ENCODE data around the gene SNN. TPM values are rescaled to one million over a fixed set of nuclear protein-coding genes. Genes with fewer than 3 reads are reported as not detected.

The SNN gene
- polyA plus RNA-seq (2013), result 29.9 and 30.4 TPM in 2 replicates

DNA sequence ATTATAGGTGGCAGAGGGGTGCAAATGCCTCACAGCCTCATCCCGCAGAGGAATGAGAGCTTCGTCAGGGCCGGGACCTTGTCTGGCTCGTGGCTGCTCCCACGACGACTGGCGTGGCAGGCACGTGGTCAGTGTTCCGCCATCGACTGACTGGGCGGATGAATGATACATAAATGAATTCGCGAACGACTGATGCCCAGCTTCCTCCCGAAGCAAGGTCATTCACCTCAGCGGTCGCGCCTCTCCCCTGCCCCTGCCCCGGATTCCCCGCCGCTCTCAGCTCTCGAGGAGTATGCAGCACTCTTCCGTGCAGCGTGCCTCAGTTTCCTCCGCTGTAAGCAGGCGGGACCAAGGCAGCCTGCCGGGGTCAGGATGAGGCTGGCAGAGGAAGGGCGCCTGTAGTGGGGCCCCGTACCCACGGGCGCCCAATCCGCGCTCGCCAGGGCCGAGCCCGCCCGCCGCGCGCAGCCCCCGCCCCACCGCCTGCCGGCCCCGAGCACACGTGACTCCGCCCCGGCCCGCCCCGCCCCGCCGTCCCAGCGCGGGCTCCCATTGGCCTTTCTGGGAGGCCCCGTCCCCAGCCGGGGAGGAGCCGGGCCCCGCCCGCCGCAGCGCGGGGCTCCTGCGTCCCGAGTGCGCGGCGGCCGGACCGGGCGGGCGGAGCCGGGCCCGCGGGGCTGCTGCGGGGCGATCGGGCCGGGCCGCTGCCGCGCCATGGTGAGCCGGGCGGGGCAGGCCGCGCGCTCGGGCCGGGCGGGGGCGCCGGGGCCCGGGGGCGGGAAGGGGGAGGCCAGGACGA lies at the start of gene SNN:
TSS of gene SNN (plus strand) at position 632 of the 799 bp plus-strand sequence. CDS start 7,605 bp downstream, outside the sequence.
- peak within 1 kb of the TSS; percentile 90 for H3K4me3 ChIP-seq (ENCODE audit: low read depth, low read length)
- peaks cover 8% of the 10 kb centered on the region for H3K79me1 ChIP-seq (ENCODE audit: low read length)
- peak within 1 kb of the TSS; percentile 84 for H4K91ac ChIP-seq (ENCODE audit: low read depth, low read length)
- H3K4me2 ChIP-seq (ENCODE audit: low read length), result peak within 1 kb of the TSS; percentile 91
- H2BK120ac ChIP-seq (ENCODE audit: insufficient read depth, low read length, poor library complexity), result peak within 1 kb of the TSS; percentile 68
- H3K79me2 ChIP-seq (ENCODE audit: control insufficient read depth, insufficient read depth, low read length, poor library complexity), result peaks cover 13% of the 10 kb centered on the region
- peak within 1 kb of the TSS; percentile 5 for H2BK5ac ChIP-seq (ENCODE audit: low read depth, low read length, poor library complexity)
- H3K14ac ChIP-seq (ENCODE audit: low read length), result peak within 1 kb of the TSS; percentile 83
- H3K9ac ChIP-seq (ENCODE audit: low read length), result peak within 1 kb of the TSS; percentile 93
- no peak within 1 kb of the TSS for H3K27ac ChIP-seq (ENCODE audit: low read depth, low read length)
- peak within 1 kb of the TSS; percentile 44 for H2AK5ac ChIP-seq (ENCODE audit: low read length)
- WGBS (ENCODE audit: extremely low coverage, insufficient coverage, insufficient read length), result no CpG with 5 or more reads among the region's 93 CpGs
- H4K8ac ChIP-seq (ENCODE audit: low read depth, low read length), result peak within 1 kb of the TSS; percentile 66
- no peak within 1 kb of the TSS for H3K23ac ChIP-seq (ENCODE audit: low read length)
- peak within 1 kb of the TSS; percentile 85 for H3K18ac ChIP-seq (ENCODE audit: low read length)
- peak within 1 kb of the TSS; percentile 54 for H4K12ac ChIP-seq (ENCODE audit: low read depth, low read length)
- H3K4me1 ChIP-seq (ENCODE audit: control insufficient read depth in 1 of 2, insufficient read depth in 2 of 2, low read length in 2 of 2), result peaks cover 12 to 21% of the 10 kb centered on the region in 2 experiments
- peak within 1 kb of the TSS; percentile 87 for H3K4ac ChIP-seq (ENCODE audit: low read depth, low read length)
- DNase-seq, result peak; percentile 88 to 91
- H2AFZ ChIP-seq (ENCODE audit: insufficient read depth, low read length, poor library complexity), result peak within 1 kb of the TSS; percentile 84
- H2BK12ac ChIP-seq (ENCODE audit: low read length), result peak within 1 kb of the TSS; percentile 8
- H3K27me3 ChIP-seq (ENCODE audit: insufficient read depth, low read length), result no peaks in the 10 kb centered on the region
- H3K36me3 ChIP-seq (ENCODE audit: control insufficient read depth in 1 of 2, insufficient read depth in 2 of 2, low read length in 2 of 2), result peaks cover 2% of the 10 kb centered on the region in 2 experiments
- peaks cover 4% of the 10 kb centered on the region for H3K9me3 ChIP-seq (ENCODE audit: insufficient read depth, low read depth, low read length)

GRCh38 chr16:11619327-11619851 lies 48.9 kb upstream of the SNN start:
- no CpG with 5 or more reads among the region's 2 CpGs for WGBS (ENCODE audit: extremely low coverage, insufficient coverage, insufficient read length)
- peaks cover 0 to 6% of the 10 kb centered on the region in 2 experiments for H3K4me1 ChIP-seq (ENCODE audit: control insufficient read depth in 1 of 2, insufficient read depth in 2 of 2, low read length in 2 of 2)

GRCh38 chr16:11620243-11621003 lies 47.8 kb upstream of the SNN start:
- Histone ChIP-seq H3K4me2 (ENCODE audit: low read length) (no peak overlapping the region), H2BK5ac (ENCODE audit: low read depth, low read length, poor library complexity) (no peak overlapping the region), H3K79me1 (ENCODE audit: low read length) (no peaks in the 10 kb centered on the region), H3K4me1 (ENCODE audit: control insufficient read depth in 1 of 2, insufficient read depth in 2 of 2, low read length in 2 of 2) (peaks cover 0 to 6% of the 10 kb centered on the region in 2 experiments), H2BK12ac (ENCODE audit: low read length) (no peak overlapping the region), H3K4me3 (ENCODE audit: low read depth, low read length) (no peak overlapping the region), H3K18ac (ENCODE audit: low read length) (no peak overlapping the region), H4K8ac (ENCODE audit: low read depth, low read length) (no peak overlapping the region), H4K91ac (ENCODE audit: low read depth, low read length) (no peak overlapping the region), H2AFZ (ENCODE audit: insufficient read depth, low read length, poor library complexity) (no peak overlapping the region), H3K23ac (ENCODE audit: low read length) (no peak overlapping the region), H3K27ac (ENCODE audit: low read depth, low read length) (no peak overlapping the region), H3K14ac (ENCODE audit: low read length) (no peak overlapping the region), H3K27me3 (ENCODE audit: insufficient read depth, low read length) (no peaks in the 10 kb centered on the region), H3K9me3 (ENCODE audit: insufficient read depth, low read depth, low read length) (no peaks in the 10 kb centered on the region), H2AK5ac (ENCODE audit: low read length) (no peak overlapping the region), H3K79me2 (ENCODE audit: control insufficient read depth, insufficient read depth, low read length, poor library complexity) (no peaks in the 10 kb centered on the region), H3K4ac (ENCODE audit: low read depth, low read length) (no peak overlapping the region), H2BK120ac (ENCODE audit: insufficient read depth, low read length, poor library complexity) (no peak overlapping the region), H3K36me3 (ENCODE audit: control insufficient read depth in 1 of 2, insufficient read depth in 2 of 2, low read length in 2 of 2) (no peaks in the 10 kb centered on the region), H4K12ac (ENCODE audit: low read depth, low read length) (no peak overlapping the region), H3K9ac (ENCODE audit: low read length) (no peak overlapping the region)
- WGBS (ENCODE audit: extremely low coverage, insufficient coverage, insufficient read length), result no CpG with 5 or more reads among the region's 8 CpGs
- DNase-seq, result no peak

More at GRCh38 chr16:11619327-11619851, 48.9 kb upstream of the SNN start:
- Histone ChIP-seq H3K4ac (ENCODE audit: low read depth, low read length) (no peak overlapping the region), H3K27ac (ENCODE audit: low read depth, low read length) (no peak overlapping the region), H3K18ac (ENCODE audit: low read length) (no peak overlapping the region), H3K4me2 (ENCODE audit: low read length) (no peak overlapping the region), H2AK5ac (ENCODE audit: low read length) (no peak overlapping the region), H4K91ac (ENCODE audit: low read depth, low read length) (no peak overlapping the region), H2BK5ac (ENCODE audit: low read depth, low read length, poor library complexity) (no peak overlapping the region), H3K9ac (ENCODE audit: low read length) (no peak overlapping the region), H3K79me2 (ENCODE audit: control insufficient read depth, insufficient read depth, low read length, poor library complexity) (no peaks in the 10 kb centered on the region), H3K27me3 (ENCODE audit: insufficient read depth, low read length) (no peaks in the 10 kb centered on the region), H3K9me3 (ENCODE audit: insufficient read depth, low read depth, low read length) (no peaks in the 10 kb centered on the region), H3K36me3 (ENCODE audit: control insufficient read depth in 1 of 2, insufficient read depth in 2 of 2, low read length in 2 of 2) (no peaks in the 10 kb centered on the region), H4K12ac (ENCODE audit: low read depth, low read length) (no peak overlapping the region), H3K4me3 (ENCODE audit: low read depth, low read length) (no peak overlapping the region), H2BK12ac (ENCODE audit: low read length) (no peak overlapping the region), H3K14ac (ENCODE audit: low read length) (no peak overlapping the region), H2BK120ac (ENCODE audit: insufficient read depth, low read length, poor library complexity) (no peak overlapping the region), H2AFZ (ENCODE audit: insufficient read depth, low read length, poor library complexity) (no peak overlapping the region), H4K8ac (ENCODE audit: low read depth, low read length) (no peak overlapping the region), H3K79me1 (ENCODE audit: low read length) (no peaks in the 10 kb centered on the region), H3K23ac (ENCODE audit: low read length) (no peak overlapping the region)
- peak; percentile 78 to 83 for DNase-seq

- H2BK120ac ChIP-seq (ENCODE audit: insufficient read depth, low read length, poor library complexity), result no peak overlapping the region
- no CpG with 5 or more reads among the region's 6 CpGs for WGBS (ENCODE audit: extremely low coverage, insufficient coverage, insufficient read length)
- no peak overlapping the region for H3K18ac ChIP-seq (ENCODE audit: low read length)
- no peaks in the 10 kb centered on the region for H3K27me3 ChIP-seq (ENCODE audit: insufficient read depth, low read length)
- H3K36me3 ChIP-seq (ENCODE audit: control insufficient read depth in 1 of 2, insufficient read depth in 2 of 2, low read length in 2 of 2), result no peaks in the 10 kb centered on the region
- H3K4me1 ChIP-seq (ENCODE audit: control insufficient read depth in 1 of 2, insufficient read depth in 2 of 2, low read length in 2 of 2), result peaks cover 0 to 2% of the 10 kb centered on the region in 2 experiments
- no peak overlapping the region for H2BK5ac ChIP-seq (ENCODE audit: low read depth, low read length, poor library complexity)
- no peak for DNase-seq
- H4K8ac ChIP-seq (ENCODE audit: low read depth, low read length), result no peak overlapping the region
- H3K23ac ChIP-seq (ENCODE audit: low read length), result no peak overlapping the region
- H2BK12ac ChIP-seq (ENCODE audit: low read length), result no peak overlapping the region
- H3K4me3 ChIP-seq (ENCODE audit: low read depth, low read length), result no peak overlapping the region
- no peaks in the 10 kb centered on the region for H3K79me2 ChIP-seq (ENCODE audit: control insufficient read depth, insufficient read depth, low read length, poor library complexity)
- no peaks in the 10 kb centered on the region for H3K79me1 ChIP-seq (ENCODE audit: low read length)
- no peak overlapping the region for H3K4me2 ChIP-seq (ENCODE audit: low read length)
- no peak overlapping the region for H3K9ac ChIP-seq (ENCODE audit: low read length)
- no peak overlapping the region for H3K27ac ChIP-seq (ENCODE audit: low read depth, low read length)
- H4K12ac ChIP-seq (ENCODE audit: low read depth, low read length), result no peak overlapping the region
- no peak overlapping the region for H3K14ac ChIP-seq (ENCODE audit: low read length)
- H3K9me3 ChIP-seq (ENCODE audit: insufficient read depth, low read depth, low read length), result no peaks in the 10 kb centered on the region
- no peak overlapping the region for H2AK5ac ChIP-seq (ENCODE audit: low read length)
- H4K91ac ChIP-seq (ENCODE audit: low read depth, low read length), result no peak overlapping the region
- no peak overlapping the region for H2AFZ ChIP-seq (ENCODE audit: insufficient read depth, low read length, poor library complexity)
- H3K4ac ChIP-seq (ENCODE audit: low read depth, low read length), result no peak overlapping the region
Observed at GRCh38 chr16:11621539-11621919, 46.7 kb upstream of the SNN start.

Data from trophoblast cell (in vitro differentiated cells and primary cell).